ENCODE data around the gene ZNF112. TPM values are rescaled to one million over a fixed set of nuclear protein-coding genes. Genes with fewer than 3 reads are reported as not detected.

ZNF112 gene
- 1.5 TPM in 2 replicates for total RNA-seq

GRCh38 chr19:44356383-44357111 is at the start of gene ZNF112:
Gene ZNF112 (minus strand): TSS chr19:44356680. CDS start chr19:44340539, 16,141 bp downstream.

GRCh38 chr19:44401139-44402115 is 44.9 kb upstream of the ZNF112 start, which contains the start of gene ZNF285:
Gene ZNF285 (minus strand): TSS chr19:44401608. CDS start chr19:44397213, 4,395 bp downstream.

DNA sequence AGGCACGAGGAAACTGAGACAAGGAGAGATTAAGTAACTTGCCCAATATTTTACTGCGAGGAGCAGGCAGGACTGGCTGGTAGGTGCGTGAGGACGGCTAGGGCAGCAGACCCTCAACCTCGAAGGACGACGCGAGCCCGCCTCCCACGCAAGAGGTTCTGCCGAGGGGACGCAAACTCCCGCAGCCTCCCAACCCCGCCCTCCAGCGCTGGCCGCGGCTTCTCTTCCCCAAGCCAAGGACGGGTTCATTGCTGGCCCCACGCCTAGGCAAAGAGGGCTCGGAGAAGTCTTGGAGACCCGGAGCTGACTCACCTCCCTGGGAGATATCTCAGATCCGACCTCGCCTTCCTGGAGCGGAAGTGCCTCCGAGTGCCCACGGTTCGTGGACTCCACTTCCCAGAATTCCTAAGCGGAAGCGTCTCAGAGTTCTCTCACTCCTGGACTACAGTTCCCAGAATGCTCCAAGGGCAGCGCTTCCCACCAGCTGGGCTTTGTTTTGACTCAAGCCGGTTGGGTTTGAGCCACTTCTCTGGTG is 51.8 kb downstream of the ZNF112 start, which contains the start of gene ZNF235:
Gene ZNF235 (minus strand): TSS at position 367 of the 535 bp plus-strand sequence. CDS start 1,621 bp downstream, outside the sequence.

Other genes with a start within 250 kb of the ZNF112 start
- 1.5 and 2.4 TPM in 2 replicates for gene ZNF225, start 243.3 kb downstream of the ZNF112 start, total RNA-seq
- gene ZNF234, start 215.1 kb downstream of the ZNF112 start, total RNA-seq = 2.4 and 3.1 TPM in 2 replicates
- gene ZNF226, start 191.6 kb downstream of the ZNF112 start, total RNA-seq = 8.0 and 10.8 TPM in 2 replicates
- gene ZNF227, start 144.1 kb downstream of the ZNF112 start, total RNA-seq = 6.1 and 7.1 TPM in 2 replicates
- gene ZNF233, start 96.8 kb downstream of the ZNF112 start, total RNA-seq = 0.17 and 0.30 TPM in 2 replicates
- 0.45 and 1.3 TPM in 2 replicates for gene ZNF235, start 51.7 kb downstream of the ZNF112 start, total RNA-seq
- 1.5 and 1.8 TPM in 2 replicates for gene ZNF285, start 44.9 kb upstream of the ZNF112 start, total RNA-seq
- 2.7 and 3.6 TPM in 2 replicates for gene ZNF229, start 91.8 kb upstream of the ZNF112 start, total RNA-seq
- 6.6 and 7.7 TPM in 2 replicates for gene ZNF180, start 143.8 kb upstream of the ZNF112 start, total RNA-seq
- gene CEACAM20, start 173.0 kb upstream of the ZNF112 start, total RNA-seq = not detected in 2 replicates